ENCODE data around the gene SMYD5. TPM values are rescaled to one million over a fixed set of nuclear protein-coding genes. Genes with fewer than 3 reads are reported as not detected.
A peak's percentile ranks its signal among the peaks of the same experiment; 100 is the strongest.
"Not testable (repeated sequence)": the region's sequence is repeated elsewhere in the genome, so short reads cannot be mapped to it uniquely, and the experiment has no call there.

The SMYD5 gene
- 10 to 100 TPM; 36.5 to 37.6 TPM for total RNA-seq

DNA sequence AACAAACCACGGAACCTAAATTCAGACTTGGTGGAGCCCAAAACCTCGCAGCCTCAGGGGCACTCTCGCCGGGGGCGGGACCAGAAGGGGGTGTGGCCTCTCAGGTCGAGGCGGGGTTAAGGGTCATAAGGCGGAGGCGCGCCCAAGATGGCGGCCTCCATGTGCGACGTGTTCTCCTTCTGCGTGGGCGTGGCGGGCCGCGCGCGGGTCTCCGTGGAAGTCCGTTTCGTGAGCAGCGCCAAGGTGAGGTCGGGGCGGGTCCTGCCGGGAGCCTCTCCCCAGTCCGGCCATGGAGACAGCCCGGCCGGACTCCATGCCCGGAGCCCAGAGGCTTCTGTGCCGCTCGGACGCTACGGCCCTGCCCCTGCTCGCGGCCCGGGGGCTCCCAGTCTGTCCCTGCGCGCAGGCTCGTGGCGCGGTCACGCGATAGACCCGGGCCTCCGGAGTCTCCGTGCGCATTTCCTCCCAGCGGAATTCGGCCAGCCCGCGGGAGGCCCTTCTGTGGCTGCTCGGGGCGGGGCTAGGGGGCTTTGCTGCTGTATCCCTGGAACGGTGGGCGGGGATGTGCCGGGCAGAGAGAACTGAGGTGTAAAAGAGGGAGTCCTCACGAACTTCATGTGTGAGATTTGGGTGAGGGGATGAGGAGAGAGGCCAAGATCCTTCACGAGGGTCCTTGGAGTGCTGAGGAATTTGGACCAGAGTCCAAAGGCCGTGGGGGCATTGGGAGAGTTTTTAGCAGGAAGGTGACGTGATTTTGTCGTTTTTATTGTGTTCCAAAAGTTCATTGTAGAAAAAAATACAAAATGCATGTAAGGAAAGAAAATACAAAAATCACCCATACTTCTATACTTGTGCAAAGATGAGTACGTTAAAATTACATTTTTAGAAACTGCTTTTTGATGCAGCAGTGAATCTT, at the start of gene SMYD5:
Gene SMYD5, plus strand, starts transcription at position 126 of the 916 bp plus-strand sequence. Its CDS starts 22 bp downstream, at position 148.
- H3K27me3 Mint-ChIP-seq: peaks cover 2% of the 10 kb centered on the region

DNA sequence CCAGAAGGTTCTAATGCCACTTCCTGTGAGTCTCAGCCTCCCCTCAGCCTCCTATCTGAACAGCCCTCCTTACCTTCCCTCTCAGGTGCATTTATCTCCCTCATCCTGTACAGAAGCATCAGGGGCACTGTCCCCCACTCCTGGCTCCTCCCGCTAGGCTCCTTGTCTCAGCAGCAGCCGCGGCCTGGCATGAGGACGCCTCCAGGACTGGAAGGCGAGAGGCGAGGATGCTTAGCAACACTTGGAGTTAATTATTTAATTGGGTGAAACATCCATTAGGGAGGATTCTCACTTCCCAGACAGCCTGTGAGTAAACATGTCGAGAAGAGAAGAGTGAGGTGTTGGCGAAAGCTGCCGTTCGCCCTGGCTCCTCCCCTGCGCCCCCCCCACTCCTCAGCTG, 48.1 kb upstream of the SMYD5 start:
- H3K4me3 Mint-ChIP-seq; H3K27me3 Mint-ChIP-seq; H3K9me3 Mint-ChIP-seq; H3K27ac Mint-ChIP-seq; H3K36me3 Mint-ChIP-seq (ENCODE audit: low read depth); ATAC-seq (replicated peaks); H3K4me1 Mint-ChIP-seq: not testable (repeated sequence)

More for the DNA sequence above, at the start of gene SMYD5:
- peak within 1 kb of the TSS; percentile 98 for H3K4me3 Mint-ChIP-seq
- H3K27ac Mint-ChIP-seq: peak within 1 kb of the TSS; percentile 74
- ATAC-seq (replicated peaks): peak; percentile 96
- H3K4me1 Mint-ChIP-seq: peaks cover 8% of the 10 kb centered on the region
- H3K36me3 Mint-ChIP-seq (ENCODE audit: low read depth): peaks cover 8% of the 10 kb centered on the region
- no peaks in the 10 kb centered on the region for H3K9me3 Mint-ChIP-seq

DNA sequence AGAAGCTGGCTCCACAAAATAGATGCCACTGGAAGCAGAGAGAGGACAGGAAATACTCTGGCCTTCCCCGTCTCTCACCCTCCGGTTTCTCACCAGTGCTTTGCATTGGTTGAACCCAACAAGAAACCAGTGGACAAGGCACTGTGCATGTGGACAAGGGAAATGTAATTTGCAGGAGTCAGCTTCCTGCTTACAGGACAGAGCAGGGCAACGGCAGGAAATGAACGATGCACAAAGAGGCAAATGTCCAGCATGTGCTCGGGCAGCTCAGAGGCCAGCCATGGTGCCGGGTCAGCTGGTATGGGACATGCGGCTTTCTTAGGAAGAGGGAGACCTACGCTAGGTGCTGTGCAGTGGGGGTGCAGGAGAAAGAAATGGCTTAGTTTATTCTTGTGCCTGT, 47.2 kb upstream of the SMYD5 start:
- H3K36me3 Mint-ChIP-seq (ENCODE audit: low read depth); H3K9me3 Mint-ChIP-seq; H3K27ac Mint-ChIP-seq; H3K4me3 Mint-ChIP-seq; ATAC-seq (replicated peaks); H3K4me1 Mint-ChIP-seq; H3K27me3 Mint-ChIP-seq: not testable (repeated sequence)

DNA sequence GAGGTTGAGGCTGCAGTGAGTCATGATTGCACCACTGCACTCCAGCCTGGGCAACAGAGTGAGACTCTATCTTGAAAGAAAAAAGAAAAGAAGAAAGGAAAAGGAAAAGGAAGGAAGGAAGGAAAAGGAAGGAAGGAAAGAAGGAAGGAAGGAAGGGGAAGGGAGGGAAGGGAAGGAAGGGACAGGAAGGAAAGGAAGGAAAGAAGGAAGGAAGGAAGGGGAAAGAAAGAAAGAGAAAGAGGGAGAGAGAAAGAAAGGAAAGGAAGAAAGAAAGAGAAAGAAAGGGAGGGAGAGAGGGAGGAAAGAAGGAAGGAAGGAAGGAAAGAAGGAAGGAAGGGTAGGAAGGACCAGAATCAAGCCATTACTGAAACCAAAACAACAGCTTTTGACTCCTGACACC, 45.7 kb upstream of the SMYD5 start:
- not testable (repeated sequence) for H3K9me3 Mint-ChIP-seq; H3K4me3 Mint-ChIP-seq; H3K36me3 Mint-ChIP-seq (ENCODE audit: low read depth); H3K27ac Mint-ChIP-seq; ATAC-seq (replicated peaks); H3K27me3 Mint-ChIP-seq; H3K4me1 Mint-ChIP-seq

DNA sequence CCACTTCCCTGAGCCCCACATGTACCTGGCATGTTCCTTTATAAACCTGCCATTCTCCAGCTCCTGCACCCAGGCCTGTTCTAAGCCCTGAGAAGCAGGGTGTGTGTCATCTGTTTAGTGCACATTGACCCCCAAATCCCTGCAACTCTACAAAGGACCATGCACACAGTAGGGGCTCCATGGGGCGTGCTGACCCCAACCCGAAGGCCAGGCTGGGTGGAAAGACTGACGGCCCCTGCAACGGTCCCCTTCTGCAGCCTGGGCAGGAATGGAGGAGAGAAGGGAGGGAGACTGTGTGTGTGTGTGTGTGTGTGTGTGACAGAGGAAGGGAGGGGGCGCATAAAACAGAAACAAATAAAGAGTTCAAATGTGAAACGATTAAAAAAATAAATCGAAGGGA, 43.7 kb upstream of the SMYD5 start:
- not testable (repeated sequence) for H3K4me3 Mint-ChIP-seq; H3K9me3 Mint-ChIP-seq; ATAC-seq (replicated peaks); H3K36me3 Mint-ChIP-seq (ENCODE audit: low read depth); H3K4me1 Mint-ChIP-seq; H3K27ac Mint-ChIP-seq; H3K27me3 Mint-ChIP-seq

DNA sequence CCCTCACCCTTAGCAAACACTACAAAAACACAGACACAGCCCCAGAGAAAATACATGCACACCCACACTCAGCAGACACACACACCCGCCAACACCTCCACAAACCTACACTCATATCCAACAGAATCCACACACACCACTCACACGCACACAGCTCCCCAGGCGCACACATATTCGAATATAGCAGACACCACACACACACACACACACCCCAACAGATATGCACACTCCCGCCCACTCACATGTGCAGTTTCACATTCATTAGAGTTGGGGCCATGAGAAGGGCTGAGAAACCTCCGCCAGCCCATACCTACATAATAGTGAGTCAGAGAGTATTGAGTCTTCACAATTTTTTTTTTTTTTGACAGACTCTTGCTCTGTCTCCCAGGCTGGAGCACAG, 41.1 kb upstream of the SMYD5 start:
- Mint-ChIP-seq H3K36me3 (ENCODE audit: low read depth) (no peaks in the 10 kb centered on the region), H3K27ac (no peak overlapping the region), H3K27me3 (peaks cover 2% of the 10 kb centered on the region), H3K9me3 (no peaks in the 10 kb centered on the region), H3K4me1 (peaks cover 11% of the 10 kb centered on the region), H3K4me3 (no peak overlapping the region)
- peak; percentile 47 for ATAC-seq (replicated peaks)

DNA sequence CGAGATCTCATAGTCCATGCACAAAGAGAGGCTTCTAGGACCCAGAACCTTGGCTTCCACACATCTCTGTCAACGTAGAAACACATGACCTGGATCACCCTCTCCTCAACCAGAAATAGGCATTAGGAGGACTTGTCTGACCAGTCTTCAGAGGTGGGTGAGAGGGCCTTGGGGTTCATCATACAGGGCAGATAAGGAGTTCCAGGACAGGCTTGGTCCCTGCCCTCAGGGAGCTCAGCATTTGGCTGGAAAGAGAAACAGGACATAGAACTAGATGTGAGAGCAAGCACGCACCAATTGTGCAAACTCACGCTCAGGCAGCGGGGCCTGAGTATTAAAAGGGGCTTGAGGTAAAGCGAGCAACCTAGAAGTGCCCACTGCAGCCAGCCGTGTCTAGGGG, 40.3 kb upstream of the SMYD5 start:
- Mint-ChIP-seq H3K27ac (no peak overlapping the region), H3K4me3 (no peak overlapping the region), H3K36me3 (ENCODE audit: low read depth) (no peaks in the 10 kb centered on the region), H3K4me1 (peaks cover 11% of the 10 kb centered on the region), H3K27me3 (peaks cover 2% of the 10 kb centered on the region), H3K9me3 (no peaks in the 10 kb centered on the region)
- no peak for ATAC-seq (replicated peaks)

DNA sequence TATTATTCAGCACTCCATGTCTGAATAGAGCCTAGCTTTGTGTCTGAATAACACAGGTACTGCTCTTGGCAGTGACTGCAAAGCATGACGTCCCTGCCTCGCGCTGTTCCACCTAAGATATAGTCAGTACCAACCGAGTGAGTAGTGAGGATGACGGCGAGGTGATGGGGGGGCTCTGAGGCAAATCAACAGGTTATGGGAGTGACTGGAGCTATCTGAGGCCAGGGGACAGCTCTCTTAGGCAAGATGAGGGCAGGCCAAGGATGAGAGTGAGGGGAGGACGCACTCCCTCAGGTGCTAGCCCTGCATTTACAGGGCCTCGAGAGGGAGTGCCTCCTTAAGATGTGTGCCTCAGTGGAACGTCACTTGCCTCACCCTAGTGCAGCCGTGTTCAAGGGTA, 39.8 kb upstream of the SMYD5 start:
- Mint-ChIP-seq H3K4me1 (peaks cover 11% of the 10 kb centered on the region), H3K36me3 (ENCODE audit: low read depth) (no peaks in the 10 kb centered on the region), H3K9me3 (no peaks in the 10 kb centered on the region), H3K27ac (no peak overlapping the region), H3K4me3 (no peak overlapping the region), H3K27me3 (peaks cover 3% of the 10 kb centered on the region)
- ATAC-seq (replicated peaks): no peak

DNA sequence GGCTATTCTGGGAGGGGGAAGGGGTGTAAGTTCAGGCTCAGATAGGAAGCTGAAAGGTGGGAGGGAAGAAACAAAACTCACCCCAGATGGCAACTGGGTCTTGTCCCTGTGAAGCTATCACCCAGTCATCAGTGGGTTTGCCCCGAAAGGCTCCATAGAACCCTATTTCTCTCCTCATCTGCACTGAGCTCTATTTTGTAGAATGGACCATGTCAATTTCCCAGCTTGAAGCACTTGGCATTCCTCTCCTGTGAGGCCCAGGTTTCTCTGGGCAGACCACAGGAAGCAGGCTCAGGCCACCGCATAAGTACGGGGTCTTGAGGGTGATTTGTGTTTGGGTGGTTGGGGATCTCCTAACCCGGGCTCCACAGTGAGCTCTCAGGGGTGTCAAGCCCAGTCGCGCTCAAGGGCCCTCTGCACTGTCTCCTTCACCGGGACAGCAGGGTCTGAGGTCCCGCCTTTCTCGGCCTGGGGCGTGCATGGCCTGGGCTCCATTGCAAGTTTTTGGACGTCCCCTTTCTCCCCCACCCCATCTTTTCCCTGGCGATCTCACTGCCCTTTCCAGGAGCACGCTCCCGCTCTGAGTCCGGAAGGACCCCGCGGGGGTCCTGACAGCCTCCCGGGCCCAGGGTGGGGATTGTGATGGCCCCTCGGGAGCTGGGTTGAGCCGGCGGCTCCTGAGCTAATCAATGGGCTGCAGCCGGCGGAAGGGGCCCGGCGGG, 38.9 kb upstream of the SMYD5 start:
- no peak for ATAC-seq (replicated peaks)
- Mint-ChIP-seq H3K27me3 (peaks cover 11% of the 10 kb centered on the region), H3K9me3 (no peaks in the 10 kb centered on the region), H3K4me3 (peak overlapping the region; percentile 91), H3K27ac (no peak overlapping the region), H3K4me1 (peaks cover 11% of the 10 kb centered on the region), H3K36me3 (ENCODE audit: low read depth) (no peaks in the 10 kb centered on the region)

DNA sequence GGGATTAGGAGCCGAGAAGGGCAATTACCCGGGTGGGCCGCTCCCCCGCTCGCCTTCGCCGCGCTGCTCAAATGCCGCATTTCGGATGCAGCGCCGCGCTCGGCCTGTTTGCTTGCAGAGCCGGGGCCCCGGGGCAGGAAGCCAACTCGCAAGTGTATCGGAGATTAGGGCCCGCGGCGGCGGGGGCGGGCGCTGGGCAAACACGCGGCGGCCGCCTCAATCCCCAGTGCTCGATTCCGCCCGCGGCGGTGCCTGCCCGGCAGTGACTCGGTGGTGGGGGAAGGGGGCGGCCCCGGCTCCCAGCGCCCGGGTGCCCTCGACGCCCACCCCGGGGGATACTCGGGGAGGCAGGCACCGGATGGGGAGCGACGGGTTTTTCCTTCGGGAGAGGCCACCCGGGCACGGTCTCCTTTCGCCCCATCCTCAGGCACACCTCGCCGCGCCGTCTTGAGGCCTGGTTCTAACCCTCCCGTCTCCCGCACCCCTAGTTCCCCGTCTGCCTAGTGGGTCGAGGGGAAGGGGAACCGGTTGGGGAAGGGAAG, 38.3 kb upstream of the SMYD5 start:
- Mint-ChIP-seq H3K4me1 (peaks cover 11% of the 10 kb centered on the region), H3K9me3 (no peaks in the 10 kb centered on the region), H3K36me3 (ENCODE audit: low read depth) (no peaks in the 10 kb centered on the region), H3K27me3 (peaks cover 15% of the 10 kb centered on the region), H3K27ac (no peak overlapping the region), H3K4me3 (peak overlapping the region; percentile 91)
- ATAC-seq (replicated peaks): peak; percentile 30

DNA sequence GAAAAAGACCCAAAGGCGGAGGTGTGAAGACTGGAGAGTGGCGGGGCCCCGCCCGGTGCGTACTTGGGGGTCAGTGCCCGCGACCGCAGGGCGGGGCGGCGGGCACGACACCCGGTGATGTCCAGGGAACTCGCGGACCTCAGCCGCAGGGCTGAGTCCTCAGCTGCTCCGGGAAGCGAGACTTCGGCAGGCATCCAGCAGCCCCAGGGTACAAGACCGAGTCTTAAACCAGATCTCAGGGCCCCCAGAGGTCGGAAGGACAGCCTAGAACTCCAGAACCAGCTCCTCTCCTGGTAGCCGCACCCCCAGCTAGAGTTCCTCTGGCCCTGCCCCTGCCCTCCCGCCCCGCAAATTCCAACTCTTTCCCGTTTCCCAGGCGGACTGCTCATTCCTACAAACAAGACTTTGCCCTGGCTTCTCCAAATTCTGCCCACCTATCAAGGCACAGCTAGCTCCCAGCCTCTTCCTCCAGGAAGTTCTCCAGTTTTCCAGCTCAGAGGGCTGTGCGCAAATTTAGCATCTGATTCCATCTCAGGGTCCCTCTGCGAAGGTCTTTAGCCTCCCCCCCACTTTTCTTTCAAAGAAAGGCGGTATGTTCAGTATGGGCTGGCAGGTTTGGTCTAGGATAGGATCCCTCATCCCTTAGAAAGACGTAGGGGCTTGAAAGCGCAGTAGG, 37.7 kb upstream of the SMYD5 start:
- peaks cover 15% of the 10 kb centered on the region for H3K27me3 Mint-ChIP-seq
- H3K4me1 Mint-ChIP-seq: peaks cover 11% of the 10 kb centered on the region
- H3K36me3 Mint-ChIP-seq (ENCODE audit: low read depth): no peaks in the 10 kb centered on the region
- ATAC-seq (replicated peaks): peak; percentile 24
- no peaks in the 10 kb centered on the region for H3K9me3 Mint-ChIP-seq
- H3K27ac Mint-ChIP-seq: peak overlapping the region; percentile 78
- peak overlapping the region; percentile 91 for H3K4me3 Mint-ChIP-seq

DNA sequence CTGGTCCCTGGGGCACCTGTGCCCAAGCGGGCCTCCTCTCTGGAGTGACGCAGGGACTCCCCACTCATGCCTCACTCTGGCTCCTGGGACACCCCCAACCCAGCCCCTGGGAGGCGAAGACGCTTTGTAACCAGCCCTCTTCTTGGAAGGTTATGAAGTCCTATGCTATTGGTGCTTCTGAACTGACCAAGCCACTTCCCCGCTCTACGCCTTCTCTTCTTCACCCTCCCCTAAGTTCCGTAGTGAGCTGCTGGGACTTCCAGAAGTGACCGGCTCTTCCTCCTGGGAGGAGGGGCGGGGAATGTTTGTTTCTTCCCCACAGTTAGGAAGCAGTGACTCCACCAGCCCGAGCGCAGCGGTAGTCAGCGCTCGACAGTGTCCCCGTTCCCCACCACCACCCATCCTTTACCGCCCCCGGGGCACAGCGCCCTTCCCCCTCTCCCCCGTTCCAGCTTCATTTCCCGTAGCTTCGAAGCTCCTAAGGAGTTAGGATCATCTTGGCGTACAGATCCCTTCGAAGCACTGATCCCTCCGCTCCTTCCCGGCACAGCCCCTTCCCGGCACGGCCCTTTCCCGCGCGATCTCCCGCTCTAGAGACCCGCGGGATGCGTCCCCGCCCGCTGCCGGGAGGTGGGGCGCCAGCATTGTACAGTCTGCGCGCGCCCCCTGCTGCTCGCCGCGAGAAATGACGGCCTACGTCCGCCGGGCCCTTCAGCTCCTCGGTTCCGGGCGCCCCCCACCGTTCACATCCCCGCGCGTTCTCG, 37.0 kb upstream of the SMYD5 start:
- Mint-ChIP-seq H3K27ac (peak overlapping the region; percentile 78), H3K36me3 (ENCODE audit: low read depth) (no peaks in the 10 kb centered on the region)
- ATAC-seq (replicated peaks): peak; percentile 77

DNA sequence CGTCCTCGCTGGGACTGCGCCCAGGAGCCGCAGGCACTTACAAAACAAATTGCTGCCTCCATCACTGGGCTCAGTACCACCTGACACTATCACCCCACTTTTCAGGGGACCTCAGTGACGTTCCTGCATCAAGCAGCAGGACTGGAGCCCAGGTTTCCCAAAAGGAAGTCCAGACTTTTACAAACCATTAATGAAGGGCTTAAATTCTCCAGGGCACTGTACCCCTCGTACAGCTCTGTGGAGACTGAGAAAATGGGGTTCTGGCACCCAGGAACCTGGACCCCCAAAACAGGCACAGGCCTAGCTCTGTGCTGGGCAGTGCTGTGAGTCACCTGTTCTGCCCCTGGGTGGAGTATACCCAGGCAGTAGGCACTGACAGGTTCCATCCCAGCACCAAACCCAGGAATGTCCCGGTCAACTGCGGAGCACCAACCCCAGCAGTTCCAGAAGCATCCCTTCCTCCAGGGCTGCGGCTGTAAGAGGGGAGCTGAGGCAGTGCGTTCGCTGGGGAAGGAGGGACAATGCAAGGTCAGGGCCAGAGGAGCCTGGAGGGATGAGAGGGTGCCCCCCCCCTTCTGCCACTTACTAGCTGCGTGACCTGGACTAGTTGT, 36.3 kb upstream of the SMYD5 start:
- H3K4me1 Mint-ChIP-seq: peaks cover 10% of the 10 kb centered on the region
- H3K27me3 Mint-ChIP-seq: peaks cover 15% of the 10 kb centered on the region
- no peak for ATAC-seq (replicated peaks)
- no peaks in the 10 kb centered on the region for H3K36me3 Mint-ChIP-seq (ENCODE audit: low read depth)
- H3K4me3 Mint-ChIP-seq: peak overlapping the region; percentile 91
- peak overlapping the region; percentile 78 for H3K27ac Mint-ChIP-seq
- no peaks in the 10 kb centered on the region for H3K9me3 Mint-ChIP-seq

More for the DNA sequence above, 37.0 kb upstream of the SMYD5 start:
- no peaks in the 10 kb centered on the region for H3K9me3 Mint-ChIP-seq
- H3K27me3 Mint-ChIP-seq: peaks cover 15% of the 10 kb centered on the region
- H3K4me1 Mint-ChIP-seq: peaks cover 11% of the 10 kb centered on the region
- H3K4me3 Mint-ChIP-seq: peak overlapping the region; percentile 91
